Measurements from ENCODE around the gene ABTB2. TPM values are rescaled to one million over a fixed set of nuclear protein-coding genes. Genes with fewer than 3 reads are reported as not detected.

Gene ABTB2
- total and polyA plus RNA-seq, 2 of the 8 experiments (the other 6 are each of a cell fraction or from before 2014, with no cell fraction given), result 7.7 to 10.2 TPM

GRCh38 chr11:34348096-34348495 is 9.7 kb downstream of the ABTB2 start:
- TF ChIP-seq SUZ12 (IDR thresholded peaks at IDR 0.05; ENCODE audit: low read length) (no peak), SIRT6 (IDR thresholded peaks at IDR 0.05; ENCODE audit: low read length) (no peak), MAX (IDR thresholded peaks at IDR 0.05) (no peak), HDAC2 (IDR thresholded peaks at IDR 0.05; ENCODE audit: borderline replicate concordance in 1 of 2, low read depth in 2 of 2, low read length in 2 of 2) (no peak), CHD1 (IDR thresholded peaks at IDR 0.05; ENCODE audit: low read depth, low read length) (no peak)
- TF ChIP-seq, protein P1, sequence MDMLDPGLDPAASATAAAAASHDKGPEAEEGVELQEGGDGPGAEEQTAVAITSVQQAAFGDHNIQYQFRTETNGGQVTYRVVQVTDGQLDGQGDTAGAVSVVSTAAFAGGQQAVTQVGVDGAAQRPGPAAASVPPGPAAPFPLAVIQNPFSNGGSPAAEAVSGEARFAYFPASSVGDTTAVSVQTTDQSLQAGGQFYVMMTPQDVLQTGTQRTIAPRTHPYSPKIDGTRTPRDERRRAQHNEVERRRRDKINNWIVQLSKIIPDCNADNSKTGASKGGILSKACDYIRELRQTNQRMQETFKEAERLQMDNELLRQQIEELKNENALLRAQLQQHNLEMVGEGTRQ (IDR thresholded peaks at IDR 0.05; ENCODE audit: low read length), result no peak
- no peaks in the 10 kb centered on the region; a peak in 1 of 7 replicates for H3K4me1 ChIP-seq (replicated peaks in 1 of 4; ENCODE audit: control insufficient read depth in 3 of 4, insufficient read depth in 4 of 4, low read length in 3 of 4)
- peaks cover 2% of the 10 kb centered on the region in 2 experiments for H4K20me1 ChIP-seq (replicated peaks in 1 of 2; ENCODE audit: control insufficient read depth in 1 of 2, insufficient read depth in 2 of 2, low read length in 2 of 2)
- no peaks in the 10 kb centered on the region for H3K27me3 ChIP-seq (replicated peaks in 1 of 4; ENCODE audit: control insufficient read depth in 3 of 4, extremely low read depth in 1 of 4, insufficient read depth in 3 of 4, low read length in 3 of 4)
- no peaks in the 10 kb centered on the region for H3K9me3 ChIP-seq (ENCODE audit: insufficient read depth in 2 of 2, low read depth in 1 of 2, low read length in 1 of 2)
- no peak overlapping the region for H2BK15ac ChIP-seq (ENCODE audit: low read length)
- no peak overlapping the region for H3K23ac ChIP-seq (ENCODE audit: insufficient read length)
- no peak overlapping the region for H3K14ac ChIP-seq (ENCODE audit: insufficient read length)
- ChIA-PET POLR2A (ENCODE audit: partially characterized antibody) (interaction anchor here (1.0 to 4.2 kb wide), 3 partner anchors 8 to 297 kb away, joined by 3 to 20 read pairs (median 3); partner anchors contain the start of gene ABTB2), CTCF (ENCODE audit: partially characterized antibody) (interaction anchor here (0.7 to 5.4 kb wide), 9 partner anchors 8 to 198 kb away, joined by 3 to 39 read pairs (median 4); partner anchors contain the start of gene ABTB2)
- no peak overlapping the region for H3K18ac ChIP-seq (ENCODE audit: extremely low read depth, low read length)
- 86% methylated on average over 2 of the region's 2 CpGs; no CpG with 5 or more reads in 1 of the 2 experiments for WGBS, 2 experiments (ENCODE audit: extremely low coverage in 1 of 2, insufficient coverage in 1 of 2, insufficient read length in 1 of 2, insufficient replicate concordance in 2 of 2, low coverage in 1 of 2, low lambda C conversion rate in 2 of 2, missing lambda C conversion rate in 1 of 2)
- no peak overlapping the region for H2AFZ ChIP-seq (ENCODE audit: low read length)
- no peak overlapping the region for H3K4me2 ChIP-seq (ENCODE audit: insufficient read depth in 1 of 2, low read depth in 2 of 2, low read length in 2 of 2)
- H2BK20ac ChIP-seq (ENCODE audit: low read length), result no peak overlapping the region
- no peak overlapping the region for H2BK120ac ChIP-seq (replicated peaks; ENCODE audit: low read depth, low read length)
- no peak overlapping the region for H2BK12ac ChIP-seq (ENCODE audit: low read depth, low read length)
- H3K9ac ChIP-seq (replicated peaks in 1 of 4; ENCODE audit: extremely low read depth in 1 of 4, low read depth in 3 of 4, low read length in 3 of 4), result no peak overlapping the region
- no peak overlapping the region for H2BK5ac ChIP-seq (ENCODE audit: low read depth, low read length)
- no peak overlapping the region for H2AK5ac ChIP-seq (ENCODE audit: low read depth, low read length)
- DNase-seq (ENCODE audit: low read depth in 1 of 2, low spot score in 2 of 2) (no peak), FAIRE-seq (no peak)
- H3K23me2 ChIP-seq (ENCODE audit: low read depth, low read length), result no peaks in the 10 kb centered on the region
- H3K36me3 ChIP-seq (ENCODE audit: control insufficient read depth in 2 of 4, insufficient read depth in 4 of 4, low read length in 3 of 4), result no peaks in the 10 kb centered on the region
- H3K4me3 ChIP-seq (ENCODE audit: extremely low read depth in 1 of 4, insufficient read depth in 2 of 4, low read depth in 3 of 4, low read length in 4 of 4), result no peak overlapping the region
- peaks cover 3% of the 10 kb centered on the region; the same call in 1 of the 2 replicates for H3K79me1 ChIP-seq (ENCODE audit: low read depth, low read length)
- no peak overlapping the region for H4K91ac ChIP-seq (replicated peaks; ENCODE audit: insufficient read length, low read length)
- no peak overlapping the region for H4K5ac ChIP-seq (ENCODE audit: insufficient read length, low read depth, low read length)
- H3K56ac ChIP-seq (replicated peaks; ENCODE audit: insufficient read length, low read depth, low read length), result no peak overlapping the region
- no peak overlapping the region for H3K4ac ChIP-seq (replicated peaks; ENCODE audit: insufficient read length, low read depth, low read length)
- H4K8ac ChIP-seq (ENCODE audit: extremely low read depth, insufficient read depth, low read length), result no peak overlapping the region
- peaks cover 0 to 45% of the 10 kb centered on the region in 2 experiments; a peak in 2 of 4 replicates for H3K79me2 ChIP-seq (ENCODE audit: control insufficient read depth in 1 of 2, insufficient read depth in 2 of 2, low read length in 2 of 2)
- H3K27ac ChIP-seq (ENCODE audit: low read depth, low read length), result no peak overlapping the region
